GM19395 (cell line): ENCODE measurements around the gene ZNF212.
"Not testable (repeated sequence)": the region's sequence is repeated elsewhere in the genome, so short reads cannot be mapped to it uniquely, and the experiment has no call there.

ENCODE experiments used
- ATAC-seq: cut with Tn5 transposase; IDR thresholded peaks from one replicate; pipeline ENCODE4 v1.9.1; 2021; ENCODE audit warnings: mild to moderate bottlenecking, moderate library complexity; ENCODE audit not compliant: unreplicated experiment

ZNF212 gene

GRCh38 chr7:149218469-149219420 is 20.7 kb upstream of the ZNF212 start:
- ATAC-seq = no peak

DNA sequence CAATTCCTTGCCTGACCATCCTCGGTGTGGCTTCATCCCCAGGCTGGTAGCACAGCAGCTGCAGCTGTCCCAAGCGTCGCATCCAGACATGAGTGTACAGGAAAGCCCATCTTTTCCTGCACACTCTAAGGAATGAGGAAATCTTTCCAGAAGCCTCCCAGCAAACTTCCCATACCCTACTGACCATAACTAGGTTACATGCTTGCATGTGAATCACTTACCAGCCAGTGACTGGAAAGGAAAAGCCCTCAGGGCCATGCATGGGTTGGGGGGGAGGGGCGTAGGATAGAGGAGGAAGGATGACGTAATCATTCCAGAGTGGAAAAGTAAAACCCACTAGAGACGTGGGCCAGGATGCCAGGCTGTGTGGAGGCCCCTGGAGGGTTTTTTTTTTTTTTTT is 18.9 kb upstream of the ZNF212 start:
- no peak for ATAC-seq

- ATAC-seq = no peak
These were observed 16.3 kb upstream of the ZNF212 start for GRCh38 chr7:149223176-149223575.

GRCh38 chr7:149223761-149224160 is 15.7 kb upstream of the ZNF212 start:
- no peak for ATAC-seq

DNA sequence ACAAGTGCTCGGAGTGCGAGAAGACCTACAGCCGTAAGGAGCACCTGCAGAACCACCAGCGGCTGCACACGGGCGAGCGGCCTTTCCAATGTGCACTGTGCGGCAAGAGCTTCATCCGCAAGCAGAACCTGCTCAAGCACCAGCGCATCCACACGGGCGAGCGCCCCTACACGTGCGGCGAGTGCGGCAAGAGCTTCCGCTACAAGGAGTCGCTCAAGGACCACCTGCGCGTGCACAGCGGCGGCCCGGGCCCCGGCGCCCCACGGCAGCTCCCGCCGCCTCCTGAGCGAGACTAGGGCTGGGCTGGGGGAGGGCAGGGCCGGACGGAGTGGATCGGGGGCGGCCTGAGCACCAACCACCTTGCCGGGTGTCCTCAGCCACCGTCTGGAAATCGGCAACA is 15.1 kb upstream of the ZNF212 start:
- no peak for ATAC-seq

DNA sequence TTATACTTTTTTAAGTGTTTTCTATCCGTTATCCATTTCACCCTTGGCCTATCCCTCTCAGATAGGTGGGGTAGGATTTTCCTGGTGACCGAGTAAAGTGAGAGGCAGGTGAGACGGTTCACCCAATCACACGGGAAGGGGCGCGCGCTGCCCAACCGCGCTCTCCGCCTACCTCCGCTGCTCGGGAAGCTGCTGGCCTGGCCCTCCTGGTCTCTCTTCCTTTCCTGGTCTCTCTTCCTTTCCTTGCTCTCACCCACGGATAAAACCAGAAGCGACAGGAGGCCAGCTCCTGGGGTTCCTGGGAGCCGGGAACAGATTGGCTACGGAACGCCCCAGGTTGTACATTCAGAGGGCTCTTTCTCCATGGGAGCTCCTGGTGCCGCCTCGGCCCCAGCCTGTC is 14.3 kb upstream of the ZNF212 start:
- ATAC-seq = no peak

DNA sequence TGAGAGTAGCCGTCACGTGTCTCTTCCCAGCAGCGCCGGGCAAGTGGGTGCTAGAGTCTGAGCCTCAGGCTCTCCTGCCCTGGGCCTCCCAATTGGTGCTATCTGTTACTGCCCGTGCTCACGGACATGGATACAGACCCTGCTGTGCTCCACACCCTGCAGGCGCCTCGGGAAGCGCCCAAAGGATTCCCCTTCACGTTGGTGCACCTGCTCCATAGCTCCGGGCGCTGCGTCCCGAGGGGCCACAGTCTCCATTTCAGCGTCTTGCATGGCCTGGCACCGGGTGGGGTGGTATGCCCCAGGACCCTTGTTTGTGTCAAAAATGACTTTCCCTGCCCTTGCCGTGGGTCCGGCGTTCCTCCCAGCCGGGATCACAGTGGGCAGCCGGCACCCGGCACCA is 13.8 kb upstream of the ZNF212 start:
- no peak for ATAC-seq

DNA sequence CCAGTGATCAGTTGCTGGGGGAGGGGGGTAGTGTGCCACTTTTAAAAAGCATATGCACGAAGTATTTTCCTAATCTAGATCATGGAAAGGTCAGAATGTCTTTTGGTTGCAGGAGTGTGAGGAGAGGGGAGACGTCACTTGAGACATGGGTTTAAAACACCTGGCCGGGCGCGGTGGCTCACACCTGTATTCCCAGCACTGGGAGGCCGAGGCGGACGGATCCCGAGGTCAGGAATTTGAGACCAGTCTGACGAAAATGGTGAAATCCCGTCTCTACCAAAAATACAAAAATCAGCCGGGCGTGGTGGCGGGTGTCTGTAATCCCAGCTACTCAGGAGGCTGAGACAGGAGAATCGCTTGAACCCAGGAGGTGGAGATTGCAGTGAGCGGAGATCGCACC is 13.1 kb upstream of the ZNF212 start:
- ATAC-seq = not testable (repeated sequence)

GRCh38 chr7:149226840-149227494 is 12.5 kb upstream of the ZNF212 start:
- no peak for ATAC-seq

DNA sequence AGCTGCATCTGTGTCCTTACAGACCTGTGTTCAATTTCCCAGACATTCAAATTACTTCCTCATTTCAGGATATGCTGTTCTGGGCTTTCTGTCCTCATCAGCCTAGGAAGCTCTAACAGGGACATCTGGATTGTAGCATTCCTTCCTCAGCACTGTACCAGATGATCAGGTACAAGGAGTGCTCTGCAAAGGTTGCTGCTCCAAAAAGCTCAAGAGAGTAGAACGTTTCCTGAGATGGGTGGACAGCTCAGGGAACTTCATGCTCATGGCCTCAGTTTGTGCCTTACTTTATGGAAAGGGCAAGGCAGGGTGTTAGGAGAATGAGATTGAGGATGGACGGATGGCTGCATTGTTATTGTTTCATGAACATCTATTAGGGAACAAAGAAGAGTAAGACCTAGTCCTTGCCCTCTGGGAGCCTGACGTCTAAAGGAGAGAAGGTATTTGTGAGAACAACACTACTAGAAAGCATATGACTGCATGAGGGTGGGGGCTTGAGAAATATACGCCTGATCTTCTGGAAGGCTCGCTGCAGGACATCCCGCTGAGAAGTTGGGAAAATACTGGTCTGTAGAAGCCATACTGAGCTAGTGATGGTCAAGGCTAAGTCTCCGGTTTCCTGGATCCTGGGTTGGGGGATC is 10.5 kb upstream of the ZNF212 start:
- ATAC-seq = no peak

DNA sequence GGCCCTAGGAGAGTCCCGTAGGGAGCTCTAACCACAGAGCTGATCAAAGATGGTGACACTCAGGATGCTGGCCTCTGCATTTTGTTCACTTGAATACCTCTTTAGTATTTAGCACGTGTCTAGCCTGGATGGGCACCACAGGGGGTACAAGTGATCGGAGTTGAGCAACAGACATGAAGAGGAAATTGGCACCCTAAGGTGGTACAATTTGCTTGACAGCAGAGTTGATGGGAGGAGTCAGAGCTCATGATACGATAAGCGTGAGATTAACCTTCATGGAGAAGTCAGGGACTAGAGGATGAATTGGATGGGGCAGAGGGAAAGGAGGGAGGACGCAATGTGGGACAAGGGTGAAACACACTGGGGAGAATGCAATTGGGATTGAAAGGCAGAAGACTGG is 9.9 kb upstream of the ZNF212 start:
- no peak for ATAC-seq

DNA sequence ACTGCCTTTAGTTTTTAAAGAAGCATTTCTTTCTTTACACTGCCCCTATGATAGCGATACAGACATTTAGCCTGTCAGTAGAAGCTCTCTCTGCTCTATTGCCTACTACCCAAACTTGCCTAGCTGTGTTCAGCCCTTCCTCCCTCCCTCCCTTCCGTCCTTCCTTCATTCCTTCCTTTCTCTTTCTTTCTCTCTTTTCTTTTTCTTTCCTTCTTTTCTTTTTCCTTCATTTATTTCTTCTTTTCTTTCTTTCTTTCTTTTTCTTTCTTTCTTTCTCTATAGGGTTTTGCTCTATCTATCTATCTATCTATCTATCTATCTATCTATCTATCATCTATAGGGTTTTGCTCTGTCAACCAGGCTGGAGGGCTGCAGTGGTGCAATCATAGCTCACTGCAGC is 7.1 kb upstream of the ZNF212 start:
- no peak for ATAC-seq

- not testable (repeated sequence) for ATAC-seq
These were observed 5.7 kb upstream of the ZNF212 start for GRCh38 chr7:149233655-149234204.

DNA sequence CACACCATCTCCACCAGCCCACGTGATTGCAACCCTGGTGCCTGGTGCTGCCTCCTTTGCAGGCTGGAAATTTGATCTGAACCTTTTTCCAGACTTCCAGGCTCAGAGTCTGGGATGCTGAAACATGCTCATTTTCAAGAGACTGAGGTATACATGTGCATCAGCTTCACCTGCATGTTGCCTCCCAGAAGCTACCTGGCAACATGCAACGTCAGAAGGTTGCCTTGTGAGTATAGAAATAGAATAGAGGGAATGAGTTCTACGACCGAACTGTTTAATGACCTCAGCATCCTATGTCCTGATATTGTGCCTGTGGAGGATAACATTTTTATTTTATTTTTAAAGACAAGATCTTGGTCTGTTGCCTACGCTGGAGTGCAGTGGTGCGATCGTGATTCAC is 1.9 kb upstream of the ZNF212 start:
- no peak for ATAC-seq

DNA sequence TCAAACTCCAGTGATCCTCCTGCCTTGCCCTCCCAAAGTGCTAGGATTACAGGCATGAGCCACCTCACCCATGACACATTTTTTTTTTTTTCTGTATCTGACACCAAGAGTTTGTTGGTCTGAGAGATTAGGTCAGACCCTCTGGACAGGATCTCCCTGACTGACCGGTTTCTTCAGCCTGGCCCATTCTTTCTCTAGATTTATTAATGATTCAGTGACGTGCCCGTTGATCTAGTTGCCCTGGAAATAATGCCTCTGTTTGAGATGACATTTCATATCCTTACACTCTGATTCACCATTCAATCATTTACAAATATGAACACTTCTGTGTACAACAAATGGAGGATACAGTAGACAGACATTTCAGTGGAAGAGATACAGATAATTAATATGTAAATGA is 1.4 kb upstream of the ZNF212 start:
- no peak for ATAC-seq

GRCh38 chr7:149240637-149241036 is 1.2 kb downstream of the ZNF212 start:
- ATAC-seq = no peak

DNA sequence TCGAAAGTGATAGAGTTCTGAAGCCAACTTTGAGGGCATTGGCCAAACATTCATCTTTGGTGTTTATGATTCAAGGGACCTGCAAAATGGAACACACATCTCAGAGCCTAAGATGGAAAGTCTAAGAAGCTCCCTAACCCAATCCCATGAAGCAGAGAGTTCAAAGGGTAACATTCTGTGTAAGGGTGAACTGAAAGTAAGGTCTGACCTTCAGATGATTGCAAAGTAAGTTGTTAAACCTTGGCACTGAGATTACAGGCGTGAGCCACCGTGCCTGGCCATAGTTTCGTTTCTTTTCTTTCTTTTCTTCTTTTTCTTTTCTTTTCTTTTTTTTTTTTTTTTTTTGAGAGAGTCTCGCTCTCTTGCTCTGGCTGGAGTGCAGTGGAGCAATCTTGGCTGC is 2.2 kb downstream of the ZNF212 start:
- no peak for ATAC-seq

DNA sequence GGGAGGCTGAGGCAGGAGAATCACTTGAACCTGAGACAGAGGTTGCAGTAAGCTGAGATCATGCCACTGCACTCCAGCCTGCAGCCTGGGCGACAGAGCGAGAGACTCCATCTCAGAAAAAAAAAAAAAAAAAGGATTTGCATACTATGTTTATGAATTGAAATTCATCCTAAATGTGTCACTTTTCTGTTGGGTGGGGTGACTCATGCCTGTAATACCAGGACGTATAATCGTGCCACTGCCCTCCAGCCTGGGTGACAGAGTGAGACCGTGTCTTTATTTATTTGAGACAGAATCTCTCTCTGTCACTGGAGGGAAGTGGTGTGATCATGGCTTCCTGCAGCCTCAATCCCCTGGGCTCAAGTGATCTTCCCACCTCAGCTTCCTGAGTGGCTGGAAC is 5.8 kb downstream of the ZNF212 start:
- ATAC-seq = no peak

- ATAC-seq = no peak
These were observed 6.3 kb downstream of the ZNF212 start for GRCh38 chr7:149245744-149246143.

DNA sequence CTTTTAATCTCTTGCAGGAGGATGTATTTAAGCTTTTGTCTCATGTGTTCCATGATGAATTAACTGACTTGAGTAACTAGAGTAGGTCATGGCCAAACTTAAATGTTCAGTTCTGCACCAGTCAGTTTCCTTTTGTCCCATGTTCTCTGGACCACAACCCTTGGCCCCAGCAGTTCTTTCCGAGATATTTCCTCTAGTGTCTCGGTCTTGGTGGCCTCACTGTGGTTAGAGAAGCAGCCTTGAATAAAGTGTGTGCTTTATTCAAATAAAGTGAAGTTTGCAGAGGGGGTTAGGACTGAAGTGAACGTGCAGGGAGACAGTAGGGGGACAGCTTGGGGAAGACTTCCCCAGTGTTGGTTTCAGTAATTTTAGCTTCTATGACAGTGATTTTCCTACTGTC is 9.3 kb downstream of the ZNF212 start:
- peak; percentile 52 for ATAC-seq

DNA sequence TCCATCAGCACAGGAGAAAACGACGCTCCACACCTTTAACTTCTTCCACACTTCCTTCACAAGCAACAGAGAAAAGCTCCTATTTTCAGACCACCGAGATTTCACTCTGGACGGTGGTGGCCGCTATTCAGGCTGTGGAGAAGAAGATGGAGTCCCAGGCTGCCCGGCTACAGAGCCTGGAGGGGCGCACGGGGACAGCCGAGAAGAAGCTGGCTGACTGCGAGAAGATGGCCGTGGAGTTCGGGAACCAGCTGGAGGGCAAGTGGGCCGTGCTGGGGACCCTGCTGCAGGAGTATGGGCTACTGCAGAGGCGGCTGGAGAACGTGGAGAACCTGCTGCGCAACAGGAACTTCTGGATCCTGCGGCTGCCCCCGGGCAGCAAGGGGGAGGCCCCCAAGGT is 10.7 kb downstream of the ZNF212 start:
- ATAC-seq = not testable (repeated sequence)
